Measurements from ENCODE around the gene LCP2.
A peak's percentile ranks its signal among the peaks of the same experiment; 100 is the strongest.

DNA sequence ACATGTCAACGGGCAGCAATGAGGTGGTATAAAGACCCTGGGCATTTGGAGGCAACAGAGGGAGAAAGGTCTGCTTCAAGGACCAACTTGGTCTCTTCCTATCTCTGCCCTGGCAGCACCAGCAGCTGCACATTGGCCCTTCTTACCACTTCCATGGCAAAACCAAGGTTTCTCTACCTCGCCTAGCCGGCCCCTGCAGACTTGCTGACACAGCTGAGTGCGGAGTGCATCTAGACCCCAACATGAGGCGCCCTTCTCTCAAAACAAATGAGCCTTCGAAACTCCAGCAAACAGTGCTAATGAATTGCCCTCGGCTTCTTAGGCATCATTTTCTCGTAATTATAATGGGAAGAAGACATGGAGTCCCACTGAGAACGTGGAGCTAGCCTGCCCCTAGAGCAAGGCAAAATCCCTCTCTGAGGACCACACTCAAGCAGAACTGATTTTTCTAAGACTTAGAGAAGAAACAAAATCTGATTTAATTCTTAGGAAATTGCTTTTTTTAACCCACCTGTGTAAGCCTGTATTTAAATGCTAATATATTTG, 49.5 kb upstream of the LCP2 start:
- TF ChIP-seq, protein P1, sequence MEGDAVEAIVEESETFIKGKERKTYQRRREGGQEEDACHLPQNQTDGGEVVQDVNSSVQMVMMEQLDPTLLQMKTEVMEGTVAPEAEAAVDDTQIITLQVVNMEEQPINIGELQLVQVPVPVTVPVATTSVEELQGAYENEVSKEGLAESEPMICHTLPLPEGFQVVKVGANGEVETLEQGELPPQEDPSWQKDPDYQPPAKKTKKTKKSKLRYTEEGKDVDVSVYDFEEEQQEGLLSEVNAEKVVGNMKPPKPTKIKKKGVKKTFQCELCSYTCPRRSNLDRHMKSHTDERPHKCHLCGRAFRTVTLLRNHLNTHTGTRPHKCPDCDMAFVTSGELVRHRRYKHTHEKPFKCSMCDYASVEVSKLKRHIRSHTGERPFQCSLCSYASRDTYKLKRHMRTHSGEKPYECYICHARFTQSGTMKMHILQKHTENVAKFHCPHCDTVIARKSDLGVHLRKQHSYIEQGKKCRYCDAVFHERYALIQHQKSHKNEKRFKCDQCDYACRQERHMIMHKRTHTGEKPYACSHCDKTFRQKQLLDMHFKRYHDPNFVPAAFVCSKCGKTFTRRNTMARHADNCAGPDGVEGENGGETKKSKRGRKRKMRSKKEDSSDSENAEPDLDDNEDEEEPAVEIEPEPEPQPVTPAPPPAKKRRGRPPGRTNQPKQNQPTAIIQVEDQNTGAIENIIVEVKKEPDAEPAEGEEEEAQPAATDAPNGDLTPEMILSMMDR (IDR thresholded peaks at IDR 0.05; ENCODE audit: control extremely low read depth in 1 of 3, insufficient read depth in 1 of 3, low read depth in 1 of 3, low read length in 3 of 3), result peak in 1 of 3 experiments; percentile 2; a peak in 1 of 4 replicates
- TF ChIP-seq JUND (IDR thresholded peaks at IDR 0.05; ENCODE audit: low read length), result no peak
- TF ChIP-seq GABPA (IDR thresholded peaks at IDR 0.05; ENCODE audit: borderline replicate concordance, insufficient read depth, low read length), result no peak
- no peak for TF ChIP-seq POLR2AphosphoS5 (IDR thresholded peaks at IDR 0.05; ENCODE audit: low read depth, low read length)
- TF ChIP-seq SUZ12 (IDR thresholded peaks at IDR 0.05; ENCODE audit: low read length), result no peak
- TF ChIP-seq EZH2 (IDR thresholded peaks at IDR 0.05; ENCODE audit: low read depth, low read length, severe bottlenecking), result no peak
- TF ChIP-seq CHD2 (IDR thresholded peaks at IDR 0.05; ENCODE audit: low read length), result no peak
- no peak for TF ChIP-seq TAF1 (IDR thresholded peaks at IDR 0.05; ENCODE audit: low read depth, low read length)
- TF ChIP-seq, protein P2, sequence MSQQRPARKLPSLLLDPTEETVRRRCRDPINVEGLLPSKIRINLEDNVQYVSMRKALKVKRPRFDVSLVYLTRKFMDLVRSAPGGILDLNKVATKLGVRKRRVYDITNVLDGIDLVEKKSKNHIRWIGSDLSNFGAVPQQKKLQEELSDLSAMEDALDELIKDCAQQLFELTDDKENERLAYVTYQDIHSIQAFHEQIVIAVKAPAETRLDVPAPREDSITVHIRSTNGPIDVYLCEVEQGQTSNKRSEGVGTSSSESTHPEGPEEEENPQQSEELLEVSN (IDR thresholded peaks at IDR 0.05), result no peak
- TF ChIP-seq CEBPB (IDR thresholded peaks at IDR 0.05; ENCODE audit: low read depth, low read length), result no peak
- TF ChIP-seq CREB1 (IDR thresholded peaks at IDR 0.05), result no peak
- no peak for TF ChIP-seq YY1 (IDR thresholded peaks at IDR 0.05; ENCODE audit: low read depth, low read length)
- TF ChIP-seq TEAD4 (IDR thresholded peaks at IDR 0.05; ENCODE audit: low read depth, low read length), result no peak
- no peak for TF ChIP-seq POLR2A (IDR thresholded peaks at IDR 0.05; ENCODE audit: control extremely low read depth in 1 of 2, low read depth in 2 of 2, low read length in 2 of 2)

Measured in H1 (cell line).